Measurements from ENCODE around the gene NDUFA8.
A peak's percentile ranks its signal among the peaks of the same experiment; 100 is the strongest.

The NDUFA8 gene

GRCh38 chr9:122183501-122183900 lies 23.9 kb upstream of the NDUFA8 start:
- DNase-seq, result no peak

- DNase-seq, result no peak
Measured at GRCh38 chr9:122180633-122181032, 21.1 kb upstream of the NDUFA8 start.

DNA sequence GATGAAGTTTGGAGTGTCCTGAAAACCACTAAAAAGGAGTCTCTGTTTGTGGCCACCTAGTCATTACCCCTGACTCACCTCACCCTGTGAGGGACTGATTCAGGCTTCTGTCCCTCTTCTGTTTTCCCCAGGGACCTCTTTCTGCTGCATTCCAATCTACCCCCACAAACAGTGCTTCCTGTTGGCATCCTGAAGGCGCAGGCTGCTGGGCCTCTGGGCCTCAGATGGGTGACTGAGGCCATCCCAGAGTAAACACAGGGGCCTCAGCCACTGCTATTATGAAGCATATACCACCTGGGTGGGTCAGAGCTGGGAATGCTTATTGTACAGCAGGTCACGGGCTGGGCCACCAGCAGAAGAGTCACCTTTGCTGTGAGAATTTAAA lies 20.1 kb upstream of the NDUFA8 start:
- DNase-seq, result no peak

- DNase-seq, result no peak
Measured at GRCh38 chr9:122179054-122179689, 19.6 kb upstream of the NDUFA8 start.

- no peak for DNase-seq
Measured at GRCh38 chr9:122176916-122177315, 17.3 kb upstream of the NDUFA8 start.

- no peak for DNase-seq
Measured at GRCh38 chr9:122173670-122174069, 14.1 kb upstream of the NDUFA8 start.

- DNase-seq, result no peak
Measured at GRCh38 chr9:122172131-122172530, 12.6 kb upstream of the NDUFA8 start.

DNA sequence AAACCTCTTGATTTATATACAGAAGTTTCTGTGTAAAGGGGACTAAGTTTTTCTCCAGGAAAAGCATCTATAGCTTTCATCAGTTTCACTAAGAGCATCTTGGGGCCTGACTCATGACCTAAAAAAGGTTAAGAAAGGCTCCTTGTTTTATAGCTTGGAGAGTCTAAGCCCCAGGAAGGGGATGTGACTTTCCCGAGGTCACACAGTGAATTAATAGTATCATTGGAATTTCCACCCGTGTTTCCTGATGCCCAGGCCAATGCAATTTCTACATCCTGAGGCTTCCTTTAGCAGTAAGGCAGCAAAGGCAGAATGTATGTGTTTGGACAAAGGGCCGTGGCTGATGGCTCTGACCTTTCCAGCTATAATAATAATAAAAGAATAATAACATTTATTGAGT lies 8.8 kb upstream of the NDUFA8 start:
- DNase-seq, result no peak

GRCh38 chr9:122164286-122164685 lies 4.7 kb upstream of the NDUFA8 start:
- no peak for DNase-seq

DNA sequence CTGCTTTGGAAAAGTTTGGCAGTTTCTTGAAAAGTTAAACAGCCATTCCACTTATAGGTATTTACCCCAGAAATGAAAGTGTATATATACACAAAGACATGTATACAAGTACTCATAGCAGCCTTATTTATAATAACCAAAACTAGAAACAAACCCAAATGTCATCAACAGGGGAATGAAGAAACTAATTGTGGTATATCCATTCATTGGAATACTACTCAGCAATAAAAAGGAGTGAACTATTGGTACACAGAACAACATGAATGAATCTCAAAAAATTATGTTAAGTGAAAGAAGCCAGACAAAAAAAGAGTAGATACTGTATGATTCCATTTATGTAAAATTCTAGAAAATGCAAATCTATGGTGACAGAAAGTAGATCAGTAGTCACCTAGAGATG lies 2.8 kb upstream of the NDUFA8 start:
- DNase-seq, result no peak

- no peak for DNase-seq
Measured at GRCh38 chr9:122159925-122160246, 307 bp upstream of the NDUFA8 start.

GRCh38 chr9:122158202-122158601 lies 1.4 kb downstream of the NDUFA8 start:
- DNase-seq, result peak; percentile 8

DNA sequence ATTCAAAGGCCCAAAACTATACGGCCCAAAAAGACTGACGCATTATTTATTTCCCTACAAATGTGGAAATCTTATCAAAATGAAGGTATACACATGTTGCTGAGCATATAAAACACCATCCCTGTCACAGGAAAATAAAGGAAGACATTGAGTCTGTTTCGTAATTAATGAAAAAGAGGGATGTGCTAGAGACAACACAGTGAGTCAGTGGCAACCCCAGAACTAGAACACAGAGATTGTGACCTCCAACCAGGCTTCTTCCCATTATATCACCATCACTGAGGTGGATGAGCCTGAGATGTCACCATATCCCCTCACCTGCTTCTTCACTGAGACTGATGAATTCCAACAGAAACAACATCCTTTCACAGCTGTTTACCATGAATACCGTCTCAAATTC lies 3.8 kb downstream of the NDUFA8 start:
- no peak for DNase-seq

DNA sequence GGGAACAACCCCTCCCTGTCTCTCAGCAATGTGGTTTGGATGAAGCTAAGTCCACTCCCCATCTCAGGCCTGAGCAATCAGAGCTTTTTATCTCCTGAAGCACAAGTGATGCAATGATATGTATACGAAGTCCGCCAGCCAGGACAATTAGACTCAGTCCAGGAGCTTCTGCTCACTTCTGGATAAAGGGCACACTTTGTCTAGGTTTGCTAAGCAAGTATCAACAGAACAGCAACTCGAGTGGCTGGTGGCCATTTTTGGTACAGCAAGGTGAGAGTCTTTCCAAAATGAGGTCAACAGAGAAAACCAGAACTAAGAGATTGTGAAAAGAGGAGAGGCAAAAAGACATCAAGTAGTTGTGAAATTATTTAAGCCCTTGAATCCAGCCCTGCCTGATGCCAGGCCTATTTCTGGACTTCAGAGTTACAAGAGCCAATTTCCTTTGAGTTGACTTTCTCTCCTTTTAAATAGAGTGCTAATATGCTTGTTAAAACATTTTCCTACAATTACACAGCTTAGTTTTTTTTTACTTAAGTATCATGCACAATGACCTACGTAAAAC lies 8.2 kb downstream of the NDUFA8 start:
- no peak for DNase-seq

DNA sequence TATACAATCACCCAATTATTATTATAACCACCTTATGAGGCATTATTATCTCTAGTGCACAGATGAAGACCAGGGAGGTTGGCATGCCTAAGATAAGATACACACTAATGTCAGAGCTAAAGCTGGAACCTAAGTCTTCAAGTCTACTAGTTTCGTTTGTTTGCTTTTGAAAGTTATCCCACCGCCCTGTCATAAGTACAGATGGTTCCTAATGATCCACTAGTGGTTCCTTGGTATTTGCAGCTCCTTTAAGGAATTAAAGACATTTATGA lies 14.1 kb downstream of the NDUFA8 start:
- DNase-seq, result no peak

GRCh38 chr9:122144836-122145591 lies 14.6 kb downstream of the NDUFA8 start:
- no peak for DNase-seq

- no peak for DNase-seq
Measured at GRCh38 chr9:122143876-122144405, 15.6 kb downstream of the NDUFA8 start.

DNA sequence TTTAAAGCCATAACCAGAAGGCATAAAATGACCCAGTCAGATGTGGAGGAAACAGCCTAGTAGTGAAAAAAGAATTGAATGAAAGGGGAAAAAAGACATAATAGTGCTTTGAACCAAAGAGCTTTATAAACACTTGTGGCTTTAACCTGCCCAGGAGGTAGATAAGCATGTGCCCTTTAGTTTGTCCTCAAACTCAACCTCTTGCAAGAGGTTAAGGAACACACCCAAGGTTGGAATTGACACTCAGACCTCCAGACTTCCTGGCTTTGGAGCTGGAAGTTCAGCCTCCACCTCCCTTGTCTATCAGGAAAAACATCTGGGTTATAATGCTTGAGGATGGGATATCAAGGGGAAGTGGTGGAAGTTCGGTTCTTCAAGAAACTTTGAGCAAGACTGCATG lies 16.3 kb downstream of the NDUFA8 start:
- DNase-seq, result no peak

DNA sequence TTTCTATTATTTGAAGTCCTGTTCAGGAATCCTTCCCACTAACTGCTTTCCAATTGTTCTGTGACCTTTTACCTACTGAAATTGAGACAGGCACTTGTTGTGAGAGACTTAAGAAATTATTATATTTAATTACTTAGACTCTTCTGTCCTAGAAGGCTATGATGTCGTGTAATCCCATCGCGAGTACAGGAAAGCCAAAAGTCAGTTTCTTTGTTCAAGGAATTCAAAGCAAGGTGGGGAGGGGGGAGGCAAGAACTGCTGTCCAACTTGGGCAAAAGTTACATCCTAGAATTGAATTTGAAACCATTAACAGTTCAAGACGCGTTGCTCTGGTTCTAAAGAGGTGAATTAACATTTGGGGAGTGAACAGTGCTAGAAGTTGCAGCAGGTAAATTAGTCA lies 17.9 kb downstream of the NDUFA8 start:
- no peak for DNase-seq

DNA sequence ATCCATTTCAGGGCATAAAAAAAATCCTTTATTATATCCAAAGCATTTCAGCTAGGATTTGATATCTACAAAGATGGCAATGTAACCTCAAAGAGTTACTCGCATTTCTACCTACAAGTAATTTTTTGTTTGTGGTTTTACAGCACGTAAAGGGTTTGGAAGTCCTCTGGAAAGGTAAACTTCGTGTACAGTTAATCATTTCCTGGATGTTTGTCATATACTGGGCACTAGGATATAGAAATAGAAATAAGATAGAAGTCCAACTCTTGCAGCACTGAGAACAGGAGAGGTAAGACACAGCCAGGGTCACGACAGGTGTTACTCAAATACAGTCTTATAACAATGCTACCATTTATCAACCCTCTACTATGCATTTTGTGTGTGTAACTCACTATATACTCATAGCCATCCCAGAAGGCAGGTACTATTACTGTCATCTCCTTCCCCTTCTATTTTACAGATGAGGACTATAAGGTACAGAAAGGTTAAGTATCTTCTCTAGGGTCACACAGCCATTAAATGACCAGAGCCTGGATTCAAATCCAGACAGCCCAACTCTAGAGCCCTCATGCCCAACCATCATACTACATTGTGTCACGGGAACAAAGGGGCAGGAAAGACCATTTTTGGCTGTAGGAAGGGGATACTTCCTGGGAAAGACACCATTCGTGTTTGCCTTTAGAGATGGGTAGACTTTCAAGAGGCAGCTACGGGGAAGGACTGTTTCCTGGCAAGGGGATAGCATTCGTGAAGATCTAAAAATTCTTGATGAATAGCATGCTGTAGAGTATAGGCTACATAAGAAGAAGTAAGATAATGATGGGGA lies 19.0 kb downstream of the NDUFA8 start:
- no peak for DNase-seq

GRCh38 chr9:122138560-122139268 lies 20.9 kb downstream of the NDUFA8 start:
- DNase-seq, result no peak

GRCh38 chr9:122135529-122135859 lies 24.1 kb downstream of the NDUFA8 start:
- DNase-seq, result no peak
